ENCODE data around the gene ACER1.
"Not testable (repeated sequence)": the region's sequence is repeated elsewhere in the genome, so short reads cannot be mapped to it uniquely, and the experiment has no call there.

Gene ACER1

GRCh38 chr19:6360857-6361216 is 27.4 kb upstream of the ACER1 start:
- not testable (repeated sequence) for H2BK12ac ChIP-seq (ENCODE audit: low read length); H3K18ac ChIP-seq (ENCODE audit: low read length); H4K91ac ChIP-seq (ENCODE audit: low read depth, low read length); DNase-seq; H2AK5ac ChIP-seq (ENCODE audit: low read length); H3K4me2 ChIP-seq (ENCODE audit: low read length); H3K23ac ChIP-seq (ENCODE audit: low read length); H2AFZ ChIP-seq (ENCODE audit: insufficient read depth, low read length, poor library complexity); H2BK5ac ChIP-seq (ENCODE audit: low read depth, low read length, poor library complexity); H3K79me1 ChIP-seq (ENCODE audit: low read length); H4K8ac ChIP-seq (ENCODE audit: low read depth, low read length); H3K27ac ChIP-seq (ENCODE audit: low read depth, low read length); H3K9me3 ChIP-seq (ENCODE audit: insufficient read depth, low read depth, low read length); H3K27me3 ChIP-seq (ENCODE audit: insufficient read depth, low read length); H3K4me1 ChIP-seq (ENCODE audit: control insufficient read depth in 1 of 2, insufficient read depth in 2 of 2, low read length in 2 of 2); H3K14ac ChIP-seq (ENCODE audit: low read length); H3K4ac ChIP-seq (ENCODE audit: low read depth, low read length); H3K9ac ChIP-seq (ENCODE audit: low read length); H3K4me3 ChIP-seq (ENCODE audit: low read depth, low read length)
- peaks cover 17 to 19% of the 10 kb centered on the region in 2 experiments for H3K36me3 ChIP-seq (ENCODE audit: control insufficient read depth in 1 of 2, insufficient read depth in 2 of 2, low read length in 2 of 2)
- peak overlapping the region; percentile 17 for H2BK120ac ChIP-seq (ENCODE audit: insufficient read depth, low read length, poor library complexity)
- no CpG with 5 or more reads among the region's 10 CpGs for WGBS (ENCODE audit: extremely low coverage, insufficient coverage, insufficient read length)
- H4K12ac ChIP-seq (ENCODE audit: low read depth, low read length), result peak overlapping the region; percentile 64
- H3K79me2 ChIP-seq (ENCODE audit: control insufficient read depth, insufficient read depth, low read length, poor library complexity), result peaks cover 10% of the 10 kb centered on the region

- H2BK5ac ChIP-seq (ENCODE audit: low read depth, low read length, poor library complexity); DNase-seq; H2AK5ac ChIP-seq (ENCODE audit: low read length); H3K23ac ChIP-seq (ENCODE audit: low read length); H3K14ac ChIP-seq (ENCODE audit: low read length); H3K27ac ChIP-seq (ENCODE audit: low read depth, low read length); H3K27me3 ChIP-seq (ENCODE audit: insufficient read depth, low read length); H3K4me3 ChIP-seq (ENCODE audit: low read depth, low read length); H3K9me3 ChIP-seq (ENCODE audit: insufficient read depth, low read depth, low read length); H4K12ac ChIP-seq (ENCODE audit: low read depth, low read length); H2AFZ ChIP-seq (ENCODE audit: insufficient read depth, low read length, poor library complexity); H3K79me1 ChIP-seq (ENCODE audit: low read length); H2BK120ac ChIP-seq (ENCODE audit: insufficient read depth, low read length, poor library complexity); H3K18ac ChIP-seq (ENCODE audit: low read length); H4K8ac ChIP-seq (ENCODE audit: low read depth, low read length); H3K4me1 ChIP-seq (ENCODE audit: control insufficient read depth in 1 of 2, insufficient read depth in 2 of 2, low read length in 2 of 2); H3K4me2 ChIP-seq (ENCODE audit: low read length); H2BK12ac ChIP-seq (ENCODE audit: low read length); H3K9ac ChIP-seq (ENCODE audit: low read length); H3K4ac ChIP-seq (ENCODE audit: low read depth, low read length); H4K91ac ChIP-seq (ENCODE audit: low read depth, low read length): not testable (repeated sequence)
- peaks cover 15 to 17% of the 10 kb centered on the region in 2 experiments for H3K36me3 ChIP-seq (ENCODE audit: control insufficient read depth in 1 of 2, insufficient read depth in 2 of 2, low read length in 2 of 2)
- peaks cover 10% of the 10 kb centered on the region for H3K79me2 ChIP-seq (ENCODE audit: control insufficient read depth, insufficient read depth, low read length, poor library complexity)
- WGBS (ENCODE audit: extremely low coverage, insufficient coverage, insufficient read length), result no CpG with 5 or more reads among the region's 12 CpGs
These were observed 27.0 kb upstream of the ACER1 start for GRCh38 chr19:6360445-6360844.

- no peak overlapping the region for H2BK5ac ChIP-seq (ENCODE audit: low read depth, low read length, poor library complexity)
- no peak overlapping the region for H3K14ac ChIP-seq (ENCODE audit: low read length)
- H3K9ac ChIP-seq (ENCODE audit: low read length), result no peak overlapping the region
- H2AFZ ChIP-seq (ENCODE audit: insufficient read depth, low read length, poor library complexity), result no peak overlapping the region
- no peak overlapping the region for H2AK5ac ChIP-seq (ENCODE audit: low read length)
- no peak overlapping the region for H4K8ac ChIP-seq (ENCODE audit: low read depth, low read length)
- no peak overlapping the region for H3K27ac ChIP-seq (ENCODE audit: low read depth, low read length)
- H2BK120ac ChIP-seq (ENCODE audit: insufficient read depth, low read length, poor library complexity), result no peak overlapping the region
- no peak overlapping the region for H3K18ac ChIP-seq (ENCODE audit: low read length)
- H3K27me3 ChIP-seq (ENCODE audit: insufficient read depth, low read length), result no peaks in the 10 kb centered on the region
- no peak overlapping the region for H2BK12ac ChIP-seq (ENCODE audit: low read length)
- H3K9me3 ChIP-seq (ENCODE audit: insufficient read depth, low read depth, low read length), result peaks cover 2% of the 10 kb centered on the region
- no CpG with 5 or more reads among the region's 5 CpGs for WGBS (ENCODE audit: extremely low coverage, insufficient coverage, insufficient read length)
- H3K4ac ChIP-seq (ENCODE audit: low read depth, low read length), result no peak overlapping the region
- no peak for DNase-seq
- H4K12ac ChIP-seq (ENCODE audit: low read depth, low read length), result no peak overlapping the region
- peaks cover 8% of the 10 kb centered on the region for H3K79me1 ChIP-seq (ENCODE audit: low read length)
- H3K4me2 ChIP-seq (ENCODE audit: low read length), result no peak overlapping the region
- H3K4me1 ChIP-seq (ENCODE audit: control insufficient read depth in 1 of 2, insufficient read depth in 2 of 2, low read length in 2 of 2), result peaks cover 3 to 7% of the 10 kb centered on the region in 2 experiments
- peaks cover 10% of the 10 kb centered on the region for H3K79me2 ChIP-seq (ENCODE audit: control insufficient read depth, insufficient read depth, low read length, poor library complexity)
- peaks cover 8 to 10% of the 10 kb centered on the region in 2 experiments for H3K36me3 ChIP-seq (ENCODE audit: control insufficient read depth in 1 of 2, insufficient read depth in 2 of 2, low read length in 2 of 2)
- H3K4me3 ChIP-seq (ENCODE audit: low read depth, low read length), result no peak overlapping the region
- no peak overlapping the region for H4K91ac ChIP-seq (ENCODE audit: low read depth, low read length)
- no peak overlapping the region for H3K23ac ChIP-seq (ENCODE audit: low read length)
These were observed 26.3 kb upstream of the ACER1 start for GRCh38 chr19:6359568-6360341.

- WGBS (ENCODE audit: extremely low coverage, insufficient coverage, insufficient read length), result no CpG with 5 or more reads among the region's 9 CpGs
- no peak overlapping the region for H4K8ac ChIP-seq (ENCODE audit: low read depth, low read length)
- H2AFZ ChIP-seq (ENCODE audit: insufficient read depth, low read length, poor library complexity), result no peak overlapping the region
- H4K12ac ChIP-seq (ENCODE audit: low read depth, low read length), result no peak overlapping the region
- H3K27me3 ChIP-seq (ENCODE audit: insufficient read depth, low read length), result no peaks in the 10 kb centered on the region
- H3K79me1 ChIP-seq (ENCODE audit: low read length), result peaks cover 8% of the 10 kb centered on the region
- no peak overlapping the region for H3K18ac ChIP-seq (ENCODE audit: low read length)
- H3K23ac ChIP-seq (ENCODE audit: low read length), result no peak overlapping the region
- no peak overlapping the region for H3K4me2 ChIP-seq (ENCODE audit: low read length)
- DNase-seq, result peak; percentile 87 to 91
- H4K91ac ChIP-seq (ENCODE audit: low read depth, low read length), result no peak overlapping the region
- peaks cover 10% of the 10 kb centered on the region for H3K79me2 ChIP-seq (ENCODE audit: control insufficient read depth, insufficient read depth, low read length, poor library complexity)
- H3K9ac ChIP-seq (ENCODE audit: low read length), result no peak overlapping the region
- no peak overlapping the region for H3K14ac ChIP-seq (ENCODE audit: low read length)
- no peak overlapping the region for H2BK5ac ChIP-seq (ENCODE audit: low read depth, low read length, poor library complexity)
- H3K27ac ChIP-seq (ENCODE audit: low read depth, low read length), result no peak overlapping the region
- H3K4ac ChIP-seq (ENCODE audit: low read depth, low read length), result no peak overlapping the region
- peaks cover 3 to 7% of the 10 kb centered on the region in 2 experiments for H3K4me1 ChIP-seq (ENCODE audit: control insufficient read depth in 1 of 2, insufficient read depth in 2 of 2, low read length in 2 of 2)
- H3K9me3 ChIP-seq (ENCODE audit: insufficient read depth, low read depth, low read length), result peaks cover 2% of the 10 kb centered on the region
- no peak overlapping the region for H2BK120ac ChIP-seq (ENCODE audit: insufficient read depth, low read length, poor library complexity)
- H2AK5ac ChIP-seq (ENCODE audit: low read length), result no peak overlapping the region
- no peaks in the 10 kb centered on the region for H3K36me3 ChIP-seq (ENCODE audit: control insufficient read depth in 1 of 2, insufficient read depth in 2 of 2, low read length in 2 of 2)
- H2BK12ac ChIP-seq (ENCODE audit: low read length), result no peak overlapping the region
- H3K4me3 ChIP-seq (ENCODE audit: low read depth, low read length), result no peak overlapping the region
These were observed 24.6 kb upstream of the ACER1 start for GRCh38 chr19:6358003-6358402.

Data from trophoblast cell (in vitro differentiated cells and primary cell).